H1 (cell line): ENCODE measurements around the gene CALD1. TPM values are rescaled to one million over a fixed set of nuclear protein-coding genes. Genes with fewer than 3 reads are reported as not detected.

Experiments
- BACH1 ChIP-seq: IDR thresholded peaks from 2 replicates; pipeline ENCODE4 v1.6.1; 2012; ENCODE audit warnings: low read length, improper control_type of control experiment
- BCL11A ChIP-seq, 2 experiments: IDR thresholded peaks; one replicate each; pipeline ENCODE4 v1.6.1; 2011; ENCODE audit warnings: low read depth in 2 of 2, low read length in 2 of 2, mild to moderate bottlenecking in 2 of 2
- CBX8 ChIP-seq: fragments of 300-800, 300-1000 bp; sonication (generic); IDR thresholded peaks from 2 replicates; pipeline ENCODE4 v1.7.1; 2016; ENCODE audit warnings: low read depth, low read length, borderline replicate concordance
- GTF2F1 ChIP-seq: IDR thresholded peaks from 2 replicates; pipeline ENCODE4 v1.6.1; 2012; ENCODE audit warnings: low read depth, low read length, improper control_type of control experiment, borderline replicate concordance
- POU5F1 ChIP-seq: IDR thresholded peaks from 2 replicates; pipeline ENCODE4 v1.6.1; 2011; ENCODE audit warnings: low read depth, mild to moderate bottlenecking, low read length, moderate library complexity
- RBBP5 ChIP-seq: IDR thresholded peaks from 2 replicates; pipeline ENCODE4 v1.7.1; 2012; ENCODE audit warnings: low read depth, mild to moderate bottlenecking, inconsistent platforms, low read length, moderate library complexity, borderline replicate concordance
- SIRT6 ChIP-seq: IDR thresholded peaks from one replicate; pipeline ENCODE4 v1.7.1; 2012; ENCODE audit warnings: low read length, inconsistent platforms
- polyA plus RNA-seq, 7 experiments: library from polyadenylated mRNA; depleted of rRNA in 3 of 7; stranded (reverse) in 5 of 7; unstranded in 2 of 7; fragments of >200 nt in 5 of 7; fragments of 200-250 nt in 2 of 7; gene quantifications; 1 replicate in 5 of 7; 2 replicates in 1 of 7; 4 replicates in 1 of 7; pipeline versions ENCODE4 v1.2.1 to v1.2.3, GENCODE V29; 2011 to 2013; ENCODE audit warnings: missing spikeins in 2 of 7, mixed read lengths in 2 of 7
- total RNA-seq: library from RNA; stranded (reverse); fragmentation: NEBNext Ultra II Directional; extraction: Animal tissue kit (Norgen Biotek cat#: 25700); gene quantifications from 2 replicates; pipeline ENCODE4 v1.2.1, GENCODE V29; 2021

The CALD1 gene
- total and polyA plus RNA-seq, 2 of the 8 experiments (the other 6 are each of a cell fraction or from before 2014, with no cell fraction given), result 34.3 to 177 TPM

GRCh38 chr7:134932707-134933370, 153.4 kb downstream of the CALD1 start (continued):
- TF ChIP-seq RBBP5, result no peak
- no peak for TF ChIP-seq BACH1
- TF ChIP-seq CBX8, result no peak
- TF ChIP-seq GTF2F1, result no peak
- TF ChIP-seq SIRT6, result no peak
- TF ChIP-seq BCL11A (IDR thresholded peaks at IDR 0.05; ENCODE audit: low read depth in 2 of 2, low read length in 2 of 2), result no peak
- TF ChIP-seq POU5F1, result no peak
- TF ChIP-seq, all 59 proteins: peak for 0
